Liver (tissue), 5 donors: ENCODE results near the gene SPEN. TPM values are rescaled to one million over a fixed set of nuclear protein-coding genes. Genes with fewer than 3 reads are reported as not detected.

Experiments used
- polyA plus RNA-seq, 2 donors: library from polyadenylated mRNA; stranded (reverse) in 1 of 2; unstranded in 1 of 2; fragments of 200-250 nt in 1 of 2; fragments of >200 nt in 1 of 2; fragmentation: Nextera tagmentation in 1 of 2; extraction: Ambion mirVana in 1 of 2; gene quantifications; one replicate each; pipeline versions ENCODE4 v1.2.1 to v1.2.3, GENCODE V29; 2013 to 2015
- small RNA-seq: library from RNA; depleted of rRNA; stranded (forward); fragments of <200 nt; gene quantifications from one replicate; pipeline ENCODE3, GENCODE V24; 2014
- total RNA-seq, 2 donors: library from RNA; depleted of rRNA; stranded (reverse); fragments of >200 nt; gene quantifications; one replicate each; pipeline ENCODE4 v1.2.3, GENCODE V29; 2014
- donor health status: healthy.
- donor health status: healthy.
- donor health status: healthy.

Gene SPEN
- total and polyA plus RNA-seq, 4 donors, result 7.4 to 29.4 (median 15.2) TPM

Small RNAs within 50 kb of the gene (small RNA-seq; reads per million reads assigned to genes)
- gene AL034555.1, result not detected
- gene AL355994.1, result not detected
- not detected for gene AL355994.5

Other genes with a start within 250 kb of the SPEN start
- 10 to 100 TPM; 70.8 to 72.5 TPM for gene DDI2, start 230.2 kb upstream of the SPEN start, total RNA-seq
- 10 to 100 TPM in 1 of 2 donors, 1 to 10 TPM in 1; 9.5 to 13.1 TPM for gene DDI2, start 230.2 kb upstream of the SPEN start, polyA plus RNA-seq
- 10 to 100 TPM; 18.9 to 22.6 TPM for gene PLEKHM2, start 163.4 kb upstream of the SPEN start, total RNA-seq
- 10 to 100 TPM in 1 of 2 donors, 1 to 10 TPM in 1; 4.1 to 15.1 TPM for gene PLEKHM2, start 163.4 kb upstream of the SPEN start, polyA plus RNA-seq
- 1 to 10 TPM in 1 of 2 donors, under 1 TPM in 1; 0.79 to 7.3 TPM for gene SLC25A34, start 111.4 kb upstream of the SPEN start, total RNA-seq
- gene SLC25A34, start 111.4 kb upstream of the SPEN start, polyA plus RNA-seq, result 1 to 10 TPM; 1.8 to 3.1 TPM
- 1 to 10 TPM; 5.6 to 5.8 TPM for gene TMEM82, start 105.2 kb upstream of the SPEN start, total RNA-seq
- 10 to 100 TPM; 20.9 to 26.3 TPM for gene TMEM82, start 105.2 kb upstream of the SPEN start, polyA plus RNA-seq
- gene FBLIM1, start 88.9 kb upstream of the SPEN start, total RNA-seq, result 1 to 10 TPM; 3.6 to 6.4 TPM
- gene FBLIM1, start 88.9 kb upstream of the SPEN start, polyA plus RNA-seq, result 1 to 10 TPM; 3.6 to 3.8 TPM
- gene UQCRHL, start 40.1 kb upstream of the SPEN start, total RNA-seq, result 1 to 10 TPM in 1 of 2 donors, under 1 TPM in 1; 0.84 to 2.9 TPM
- gene UQCRHL, start 40.1 kb upstream of the SPEN start, polyA plus RNA-seq, result 1 to 10 TPM in 1 of 2 donors, under 1 TPM in 1; 0.50 to 1.9 TPM
- gene ZBTB17, start 128.4 kb downstream of the SPEN start, total RNA-seq, result 10 to 100 TPM; 10.4 to 15.1 TPM
- 1 to 10 TPM; 8.9 to 9.4 TPM for gene ZBTB17, start 128.4 kb downstream of the SPEN start, polyA plus RNA-seq
- gene SRARP, start 156.5 kb downstream of the SPEN start, total RNA-seq, result not detected
- gene SRARP, start 156.5 kb downstream of the SPEN start, polyA plus RNA-seq, result under 1 TPM in 1 of 2 donors, not detected in 1; 0.02 TPM
- gene HSPB7, start 170.3 kb downstream of the SPEN start, total RNA-seq, result under 1 TPM; 0.28 to 0.42 TPM
- 1 to 10 TPM in 1 of 2 donors, under 1 TPM in 1; 0.28 to 1.4 TPM for gene HSPB7, start 170.3 kb downstream of the SPEN start, polyA plus RNA-seq
- gene CLCNKA, start 174.3 kb downstream of the SPEN start, total RNA-seq, result not detected
- not detected for gene CLCNKA, start 174.3 kb downstream of the SPEN start, polyA plus RNA-seq
- gene CLCNKB, start 196.1 kb downstream of the SPEN start, total RNA-seq, result not detected
- gene CLCNKB, start 196.1 kb downstream of the SPEN start, polyA plus RNA-seq, result not detected
- gene FAM131C, start 225.9 kb downstream of the SPEN start, total RNA-seq, result not detected
- gene FAM131C, start 225.9 kb downstream of the SPEN start, polyA plus RNA-seq, result under 1 TPM; 0.05 to 0.92 TPM